K562 (cell line): ENCODE data around the gene CAPS. TPM values are rescaled to one million over a fixed set of nuclear protein-coding genes. Genes with fewer than 3 reads are reported as not detected.

Experiments used
- ARID4B ChIP-seq: sonication (generic); formaldehyde crosslinking; IDR thresholded peaks from 2 replicates; pipeline ENCODE4 v1.8.0; 2022; ENCODE audit warnings: mild to moderate bottlenecking, missing genetic modification reagents
- BMI1 ChIP-seq: fragments of 150-350 bp; IDR thresholded peaks from 2 replicates; pipeline ENCODE4 v1.6.1; 2014; ENCODE audit warnings: low read length
- CGGBP1 ChIP-seq: fragments of 250-450 bp; sonication (Bioruptor Pico); IDR thresholded peaks from 2 replicates; pipeline ENCODE4 v1.9.0; 2021; ENCODE audit warnings: mild to moderate bottlenecking
- MXI1 ChIP-seq: IDR thresholded peaks from 2 replicates; pipeline ENCODE4 v1.6.1; 2011; ENCODE audit warnings: low read depth, mild to moderate bottlenecking, improper control_type of control experiment, low read length
- PHTF2 ChIP-seq: fragments of 250-450 bp; sonication (Bioruptor Pico); IDR thresholded peaks from 2 replicates; pipeline ENCODE4 v1.5.0; 2021; ENCODE audit warnings: mild to moderate bottlenecking
- TEAD4 ChIP-seq, 2 experiments: sonication (generic) in 1 of 2; formaldehyde crosslinking in 1 of 2; IDR thresholded peaks; 2 replicates each; pipeline versions ENCODE4 v1.6.1 to v1.8.0; 2012 to 2022; ENCODE audit warnings: borderline replicate concordance in 1 of 2, inconsistent platforms in 1 of 2, low read length in 1 of 2, mild to moderate bottlenecking in 1 of 2, missing genetic modification reagents in 1 of 2
- ZBTB17 ChIP-seq: fragments of 450-650 bp; formaldehyde crosslinking; IDR thresholded peaks from 2 replicates; pipeline ENCODE4 v1.4.0; 2020; ENCODE audit warnings: mild to moderate bottlenecking
- ZNF134 ChIP-seq: fragments of 250-450 bp; sonication (Bioruptor Pico); conservative IDR thresholded peaks from 2 replicates; pipeline ENCODE4 v1.4.0; 2020
- ZNF589 ChIP-seq: fragments of 200-800 bp; sonication (Bioruptor generic); IDR thresholded peaks from 2 replicates; pipeline ENCODE4 v1.6.1; 2016; ENCODE audit warnings: low read depth, missing genetic modification characterization, missing compliant biosample characterization
- polyA plus RNA-seq, 8 experiments: library from polyadenylated mRNA; depleted of rRNA in 4 of 8; stranded (reverse) in 5 of 8; unstranded in 3 of 8; fragments of >200 nt; fragmentation: Nextera tagmentation in 2 of 8; fragmentation: Illumina TruSeq in 1 of 8; extraction: Ambion mirVana in 2 of 8; extraction: Trizol in 1 of 8; gene quantifications; 2 replicates each; pipeline versions ENCODE4 v1.2.1 to v1.2.3, GENCODE V29; 2011 to 2014; ENCODE audit warnings: inconsistent platforms in 1 of 8, missing spikeins in 1 of 8
- total RNA-seq, 7 experiments: library from RNA; depleted of rRNA in 6 of 7; stranded (reverse); fragments of >200 nt in 6 of 7; fragmentation: Illumina TruSeq in 2 of 7; extraction: Trizol in 2 of 7; gene quantifications; 2 replicates each; pipeline versions ENCODE4 v1.2.1 to v1.2.3, GENCODE V29; 2011 to 2021; ENCODE audit warnings: low replicate concordance in 1 of 7

CAPS gene
- total and polyA plus RNA-seq, 9 of the 15 experiments (the other 6 are each of a cell fraction or from before 2014, with no cell fraction given): 0.15 to 4.0 (median 0.91) TPM

- TF ChIP-seq BMI1 (no peak), CGGBP1 (CRISPR knock-in tag) (no peak), TEAD4 (IDR thresholded peaks at IDR 0.05; ENCODE audit: low read length) (no peak), TEAD4 (CRISPR knock-in tag; IDR thresholded peaks at IDR 0.05; ENCODE audit: borderline replicate concordance) (no peak), MXI1 (no peak), ZBTB17 (no peak), ARID4B (CRISPR knock-in tag) (no peak), ZNF589 (no peak), ZNF134 (CRISPR knock-in tag) (no peak), PHTF2 (CRISPR knock-in tag) (no peak)
Observed at GRCh38 chr19:5949792-5950305, 35.8 kb downstream of the CAPS start (continued).
